Measurements from ENCODE around the gene WNT10A. TPM values are rescaled to one million over a fixed set of nuclear protein-coding genes. Genes with fewer than 3 reads are reported as not detected.

Gene WNT10A
- total and polyA plus RNA-seq, 10 of the 15 experiments (the other 5 are each of a cell fraction or from before 2014, with no cell fraction given): 0.61 to 45.0 (median 6.9) TPM

GRCh38 chr2:218849721-218850120, 30.9 kb upstream of the WNT10A start:
- intact Hi-C loops (cut with micrococcal nuclease; ENCODE audit: unreplicated experiment) (loop anchor here (5.0 kb wide), 3 partner anchors 133 to 547 kb away; no protein-coding TSS in a partner anchor), in situ Hi-C loops (cut with MboI) (loop anchor here (5.0 to 10.0 kb wide), 2 partner anchors 187 to 445 kb away; no protein-coding TSS in a partner anchor)
- H2AFZ ChIP-seq (ENCODE audit: control insufficient read depth, low read depth, low read length): no peak overlapping the region
- no TSS peak for BruUV-seq (replicated peaks)
- H3K4me3 ChIP-seq: no peak overlapping the region
- no peak overlapping the region for H3K27ac ChIP-seq (ENCODE audit: control insufficient read depth, insufficient read depth)
- FAIRE-seq (no peak), DNase-seq (ENCODE audit: low read depth, low spot score) (no peak), ATAC-seq (no peak)
- no peaks in the 10 kb centered on the region for H3K36me3 ChIP-seq (ENCODE audit: control insufficient read depth in 2 of 2, insufficient read depth in 2 of 2, low read length in 1 of 2)
- H4K20me1 ChIP-seq (ENCODE audit: control insufficient read depth, insufficient read depth): no peaks in the 10 kb centered on the region
- no peaks in the 10 kb centered on the region; the same call in 2 of the 3 replicates for H3K9me3 ChIP-seq (replicated peaks; ENCODE audit: control insufficient read depth, insufficient read depth, low read length)
- no peaks in the 10 kb centered on the region for H3K4me1 ChIP-seq (ENCODE audit: control insufficient read depth, insufficient read depth, low read length)
- H3K9ac ChIP-seq (ENCODE audit: control insufficient read depth, insufficient read depth, low read length): no peak overlapping the region
- ChIA-PET SMC1A (ENCODE audit: uncharacterized antibody, unreplicated experiment) (interaction anchor here (0.9 to 4.9 kb wide), 3 partner anchors 26 to 195 kb away, joined by 4 to 26 read pairs (median 25); partner anchors contain the start of genes BCS1L and ZNF142), POLR2A (interaction anchor here (0.7 kb wide), 1 partner anchor 39 kb away, joined by 4 read pairs; no protein-coding TSS in a partner anchor), CTCF (interaction anchor here (1.0 to 7.2 kb wide), 5 partner anchors 49 to 270 kb away, joined by 3 to 95 read pairs (median 4); no protein-coding TSS in a partner anchor), RAD21 (ENCODE audit: unreplicated experiment) (interaction anchor here (1.2 to 3.2 kb wide), 4 partner anchors 48 to 270 kb away, joined by 3 to 16 read pairs (median 9); partner anchors contain the start of genes BCS1L, TTLL4 and ZNF142)
- 68% methylated on average over 7 of the region's 7 CpGs for WGBS (ENCODE audit: insufficient coverage, insufficient replicate concordance, low lambda C conversion rate, missing lambda C conversion rate)
- TF ChIP-seq SRF (IDR thresholded peaks at IDR 0.05; ENCODE audit: low read depth in 2 of 2, low read length in 2 of 2): no peak
- no peak for TF ChIP-seq ZSCAN29 (IDR thresholded peaks at IDR 0.05)
- no peak for TF ChIP-seq RCOR1 (conservative IDR thresholded peaks at IDR 0.05; ENCODE audit: low read depth, low read length)
- no peak for TF ChIP-seq E2F8 (IDR thresholded peaks at IDR 0.05; ENCODE audit: low read depth, partially characterized antibody)
- TF ChIP-seq MTA2 (IDR thresholded peaks at IDR 0.05; ENCODE audit: low read depth): no peak
- no peak overlapping the region for H3K4me2 ChIP-seq (ENCODE audit: control insufficient read depth, insufficient read depth)
- H3K27me3 ChIP-seq (replicated peaks in 1 of 2; ENCODE audit: control insufficient read depth in 2 of 2, insufficient read depth in 2 of 2, low read length in 1 of 2): peaks cover 2 to 12% of the 10 kb centered on the region in 2 experiments
- H3K79me2 ChIP-seq (ENCODE audit: control insufficient read depth, insufficient read depth, low read length): no peaks in the 10 kb centered on the region

All from GM12878 (cell line).